ENCODE data around the gene IMMT. TPM values are rescaled to one million over a fixed set of nuclear protein-coding genes. Genes with fewer than 3 reads are reported as not detected.

The IMMT gene
- total and polyA plus RNA-seq, 9 of the 15 experiments (the other 6 are each of a cell fraction or from before 2014, with no cell fraction given): 119 to 294 (median 140) TPM

DNA sequence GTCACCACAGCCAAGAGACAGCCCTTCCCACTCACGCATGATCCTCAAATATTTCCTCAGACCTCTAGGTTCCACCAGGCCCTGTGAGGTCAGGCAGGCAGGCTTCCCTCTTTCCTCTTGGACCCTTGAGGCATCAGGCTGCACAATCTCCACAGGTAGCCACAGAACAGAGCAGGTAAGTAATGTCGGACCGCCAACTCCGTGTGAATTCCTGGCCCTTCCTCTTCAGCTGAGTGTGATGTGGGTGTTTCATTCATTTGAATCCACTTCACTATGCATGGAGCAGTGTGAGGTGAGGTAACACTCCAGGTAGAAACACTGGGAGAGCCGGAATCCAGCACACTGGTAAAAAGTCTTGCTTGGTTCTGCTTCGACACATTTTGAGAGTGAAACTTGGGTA lies 48.0 kb upstream of the IMMT start:
- Histone ChIP-seq H3K27ac (ENCODE audit: extremely low read depth, low read depth, low read length) (no peak overlapping the region), H3K4me2 (ENCODE audit: insufficient read depth, low read length) (no peak overlapping the region), H4K20me1 (replicated peaks; ENCODE audit: control insufficient read depth, insufficient read depth, low read length) (no peaks in the 10 kb centered on the region), H2AFZ (ENCODE audit: low read depth, low read length) (no peak overlapping the region), H3K9ac (ENCODE audit: insufficient read depth in 1 of 2, low read depth in 2 of 2, low read length in 2 of 2) (no peak overlapping the region), H3K9me1 (ENCODE audit: control insufficient read depth, insufficient read depth, low read length) (no peaks in the 10 kb centered on the region), H3K9me3 (replicated peaks; ENCODE audit: control insufficient read depth, insufficient read depth, low read depth, low read length) (no peaks in the 10 kb centered on the region), H3K4me3 (no peak overlapping the region), H3K27me3 (ENCODE audit: control insufficient read depth in 2 of 2, insufficient read depth in 2 of 2, low read length in 2 of 2) (peaks cover 43 to 52% of the 10 kb centered on the region in 2 experiments; a peak in 4 of 5 replicates), H3K79me2 (ENCODE audit: control insufficient read depth, insufficient read depth, low read length) (no peaks in the 10 kb centered on the region), H3K4me1 (replicated peaks in 1 of 2; ENCODE audit: control insufficient read depth in 2 of 2, insufficient read depth in 2 of 2, low read length in 2 of 2) (no peaks in the 10 kb centered on the region), H3K36me3 (ENCODE audit: control insufficient read depth, insufficient read depth, low read length) (no peaks in the 10 kb centered on the region)
- no TSS peak for BruUV-seq (replicated peaks)
- ChIA-PET POLR2A (no interaction called here), CTCF (ENCODE audit: low intra/inter-chr PET ratio) (no interaction called here)
- WGBS (ENCODE audit: insufficient coverage, low coverage, missing lambda C conversion rate): 9% methylated on average over 6 of the region's 6 CpGs
- ATAC-seq (no peak), FAIRE-seq (no peak), DNase-seq (ENCODE audit: extremely low read depth in 1 of 4, low spot score in 3 of 4) (no peak)
- intact Hi-C loops (cut with micrococcal nuclease): loop anchor here (5.0 kb wide), 1 partner anchor 51 kb away; no protein-coding TSS in a partner anchor
- in situ Hi-C loops (cut with MboI): no loop called here
- TF ChIP-seq ZBTB8A (IDR thresholded peaks at IDR 0.05; ENCODE audit: partially characterized antibody): no peak
- no peak for TF ChIP-seq NFE2 (IDR thresholded peaks at IDR 0.05; ENCODE audit: low read depth)
- no peak for TF ChIP-seq ADNP (tag; IDR thresholded peaks at IDR 0.05)
- TF ChIP-seq NFXL1 (CRISPR knock-in tag; IDR thresholded peaks at IDR 0.05): no peak
- TF ChIP-seq SMAD2 (IDR thresholded peaks at IDR 0.05; ENCODE audit: low read depth, low read length): no peak
- TF ChIP-seq EZH2 (IDR thresholded peaks at IDR 0.05; ENCODE audit: borderline replicate concordance, low read depth, low read length): no peak
- TF ChIP-seq, protein P1, sequence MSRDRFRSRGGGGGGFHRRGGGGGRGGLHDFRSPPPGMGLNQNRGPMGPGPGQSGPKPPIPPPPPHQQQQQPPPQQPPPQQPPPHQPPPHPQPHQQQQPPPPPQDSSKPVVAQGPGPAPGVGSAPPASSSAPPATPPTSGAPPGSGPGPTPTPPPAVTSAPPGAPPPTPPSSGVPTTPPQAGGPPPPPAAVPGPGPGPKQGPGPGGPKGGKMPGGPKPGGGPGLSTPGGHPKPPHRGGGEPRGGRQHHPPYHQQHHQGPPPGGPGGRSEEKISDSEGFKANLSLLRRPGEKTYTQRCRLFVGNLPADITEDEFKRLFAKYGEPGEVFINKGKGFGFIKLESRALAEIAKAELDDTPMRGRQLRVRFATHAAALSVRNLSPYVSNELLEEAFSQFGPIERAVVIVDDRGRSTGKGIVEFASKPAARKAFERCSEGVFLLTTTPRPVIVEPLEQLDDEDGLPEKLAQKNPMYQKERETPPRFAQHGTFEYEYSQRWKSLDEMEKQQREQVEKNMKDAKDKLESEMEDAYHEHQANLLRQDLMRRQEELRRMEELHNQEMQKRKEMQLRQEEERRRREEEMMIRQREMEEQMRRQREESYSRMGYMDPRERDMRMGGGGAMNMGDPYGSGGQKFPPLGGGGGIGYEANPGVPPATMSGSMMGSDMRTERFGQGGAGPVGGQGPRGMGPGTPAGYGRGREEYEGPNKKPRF (IDR thresholded peaks at IDR 0.05; ENCODE audit: low read depth, low read length): no peak
- TF ChIP-seq, protein P2, sequence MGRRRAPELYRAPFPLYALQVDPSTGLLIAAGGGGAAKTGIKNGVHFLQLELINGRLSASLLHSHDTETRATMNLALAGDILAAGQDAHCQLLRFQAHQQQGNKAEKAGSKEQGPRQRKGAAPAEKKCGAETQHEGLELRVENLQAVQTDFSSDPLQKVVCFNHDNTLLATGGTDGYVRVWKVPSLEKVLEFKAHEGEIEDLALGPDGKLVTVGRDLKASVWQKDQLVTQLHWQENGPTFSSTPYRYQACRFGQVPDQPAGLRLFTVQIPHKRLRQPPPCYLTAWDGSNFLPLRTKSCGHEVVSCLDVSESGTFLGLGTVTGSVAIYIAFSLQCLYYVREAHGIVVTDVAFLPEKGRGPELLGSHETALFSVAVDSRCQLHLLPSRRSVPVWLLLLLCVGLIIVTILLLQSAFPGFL (CRISPR knock-in tag; IDR thresholded peaks at IDR 0.05): no peak
- no peak for TF ChIP-seq RBM39 (optimal IDR thresholded peaks at IDR 0.05; ENCODE audit: low read depth, low read length)
- no peak for TF ChIP-seq RFX5 (IDR thresholded peaks at IDR 0.05; ENCODE audit: low read depth, low read length)
- TF ChIP-seq POLR3A (IDR thresholded peaks at IDR 0.05; ENCODE audit: borderline replicate concordance, extremely low read depth, insufficient read depth, insufficient read length): no peak
- TF ChIP-seq CCAR2 (IDR thresholded peaks at IDR 0.05; ENCODE audit: low read depth, low read length): no peak
- no peak for TF ChIP-seq YY1 (IDR thresholded peaks at IDR 0.05; ENCODE audit: borderline replicate concordance in 1 of 3, control insufficient read depth in 1 of 3, extremely low read depth in 1 of 3, insufficient read depth in 3 of 3, insufficient read length in 1 of 3, insufficient replicate concordance in 2 of 3, low read depth in 1 of 3, low read length in 2 of 3)
- TF ChIP-seq ZNF197 (CRISPR knock-in tag; IDR thresholded peaks at IDR 0.05; ENCODE audit: low read depth): no peak
- no peak for TF ChIP-seq ZNF143 (CRISPR knock-in tag; IDR thresholded peaks at IDR 0.05)
- TF ChIP-seq NR4A1 (CRISPR knock-in tag; IDR thresholded peaks at IDR 0.05): no peak
- no peak for TF ChIP-seq NR4A1 (tag; IDR thresholded peaks at IDR 0.05)
- TF ChIP-seq THRAP3 (IDR thresholded peaks at IDR 0.05; ENCODE audit: borderline replicate concordance): no peak
- no peak for TF ChIP-seq NCOR1 (IDR thresholded peaks at IDR 0.05)
- no peak for TF ChIP-seq DNMT1 (IDR thresholded peaks at IDR 0.05)
- no peak for TF ChIP-seq ZNF23 (CRISPR knock-in tag; IDR thresholded peaks at IDR 0.05)

Measured in K562 (cell line).